K562 (cell line): ENCODE data around the gene UNC5C.

Experiments
- FIP1L1 ChIP-seq: fragments of 200-400 bp; formaldehyde crosslinking; IDR thresholded peaks from 2 replicates; pipeline ENCODE4 v1.6.1; 2018; ENCODE audit warnings: mild to moderate bottlenecking, low read depth, low read length; ENCODE audit not compliant: poor library complexity, severe bottlenecking
- PHF21A ChIP-seq: fragments of 450-650 bp; IDR thresholded peaks from 2 replicates; pipeline ENCODE4 v1.6.1; 2017; ENCODE audit warnings: low read depth, borderline replicate concordance
- PHF8 ChIP-seq: fragments of 200-600 bp; sonication (generic); IDR thresholded peaks from 2 replicates; pipeline ENCODE4 v1.6.1; 2012; ENCODE audit warnings: mixed run types, mild to moderate bottlenecking, inconsistent platforms, low read length, moderate library complexity, borderline replicate concordance
- RBBP5 ChIP-seq: fragments of 200-600 bp; sonication (generic); IDR thresholded peaks from 2 replicates; pipeline ENCODE4 v1.6.1; 2012; ENCODE audit warnings: borderline replicate concordance, mild to moderate bottlenecking, low read length, control low read depth, inconsistent platforms; ENCODE audit not compliant: insufficient read depth, poor library complexity, severe bottlenecking

DNA sequence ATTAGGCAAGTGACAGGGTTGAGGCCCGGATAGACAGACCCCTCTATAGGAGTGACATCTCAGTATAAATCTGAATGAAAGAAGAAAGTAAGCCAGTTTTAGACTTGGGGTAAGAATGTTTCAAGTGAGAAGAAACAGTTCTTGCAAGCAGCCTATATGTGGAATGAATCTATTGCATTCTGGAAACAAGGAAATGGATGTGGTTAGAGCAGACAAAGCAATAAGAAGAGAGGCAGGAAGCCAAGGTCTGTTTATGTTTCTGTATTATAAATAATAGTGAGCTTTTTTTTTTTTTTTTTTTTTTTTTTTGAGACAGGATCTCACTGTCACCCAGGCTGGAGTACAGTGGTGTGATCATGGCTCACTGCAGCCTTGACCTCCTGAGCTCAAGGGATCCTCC lies 255.8 kb downstream of the UNC5C start:
- TF ChIP-seq PHF21A: no peak
- no peak for TF ChIP-seq FIP1L1
- no peak for TF ChIP-seq PHF8
- TF ChIP-seq RBBP5: no peak
